Cardiac fibroblast (primary cell): ENCODE data around the gene IGLL1.

Experiments used
- DNase-seq, 2 donors: peaks; one replicate each; pipeline versions ENCODE4 v3.0.0 to v3.0.0-alpha.2; 2010; ENCODE audit warnings: low read depth in 2 of 2
- H3K4me3 ChIP-seq, 2 donors: replicated peaks in 1 of 2; 1 replicate in 1 of 2; 2 replicates in 1 of 2; pipeline ENCODE4 v1.5.1; 2011; ENCODE audit warnings: low read depth in 2 of 2, low read length in 2 of 2, mild to moderate bottlenecking in 2 of 2, moderate library complexity in 1 of 2
- TF ChIP-seq, protein P1 (sequence below): IDR thresholded peaks from one replicate; pipeline ENCODE4 v1.5.1; 2011; ENCODE audit warnings: low read depth, mild to moderate bottlenecking, low read length, inconsistent platforms

The IGLL1 gene

GRCh38 chr22:23527971-23528740, 51.9 kb downstream of the IGLL1 start:
- DNase-seq, result no peak
- H3K4me3 ChIP-seq, result no peak overlapping the region
- TF ChIP-seq, protein P1, sequence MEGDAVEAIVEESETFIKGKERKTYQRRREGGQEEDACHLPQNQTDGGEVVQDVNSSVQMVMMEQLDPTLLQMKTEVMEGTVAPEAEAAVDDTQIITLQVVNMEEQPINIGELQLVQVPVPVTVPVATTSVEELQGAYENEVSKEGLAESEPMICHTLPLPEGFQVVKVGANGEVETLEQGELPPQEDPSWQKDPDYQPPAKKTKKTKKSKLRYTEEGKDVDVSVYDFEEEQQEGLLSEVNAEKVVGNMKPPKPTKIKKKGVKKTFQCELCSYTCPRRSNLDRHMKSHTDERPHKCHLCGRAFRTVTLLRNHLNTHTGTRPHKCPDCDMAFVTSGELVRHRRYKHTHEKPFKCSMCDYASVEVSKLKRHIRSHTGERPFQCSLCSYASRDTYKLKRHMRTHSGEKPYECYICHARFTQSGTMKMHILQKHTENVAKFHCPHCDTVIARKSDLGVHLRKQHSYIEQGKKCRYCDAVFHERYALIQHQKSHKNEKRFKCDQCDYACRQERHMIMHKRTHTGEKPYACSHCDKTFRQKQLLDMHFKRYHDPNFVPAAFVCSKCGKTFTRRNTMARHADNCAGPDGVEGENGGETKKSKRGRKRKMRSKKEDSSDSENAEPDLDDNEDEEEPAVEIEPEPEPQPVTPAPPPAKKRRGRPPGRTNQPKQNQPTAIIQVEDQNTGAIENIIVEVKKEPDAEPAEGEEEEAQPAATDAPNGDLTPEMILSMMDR, result no peak

- no peak for DNase-seq
- TF ChIP-seq, protein P1, result no peak
- H3K4me3 ChIP-seq, result no peak overlapping the region
Measured at GRCh38 chr22:23526596-23527316, 53.3 kb downstream of the IGLL1 start.

- no peak for DNase-seq
- TF ChIP-seq, protein P1, result no peak
- H3K4me3 ChIP-seq, result no peak overlapping the region
Measured at GRCh38 chr22:23525510-23525909, 54.6 kb downstream of the IGLL1 start.

GRCh38 chr22:23524226-23524625, 55.9 kb downstream of the IGLL1 start:
- TF ChIP-seq, protein P1, result no peak
- DNase-seq, result no peak
- no peak overlapping the region for H3K4me3 ChIP-seq

GRCh38 chr22:23523713-23524112, 56.4 kb downstream of the IGLL1 start:
- TF ChIP-seq, protein P1, result no peak

More at GRCh38 chr22:23523713-23524112, 56.4 kb downstream of the IGLL1 start:
- H3K4me3 ChIP-seq, result no peak overlapping the region
- DNase-seq, result no peak
